ENCODE data around the gene CLCN1. TPM values are rescaled to one million over a fixed set of nuclear protein-coding genes. Genes with fewer than 3 reads are reported as not detected.

Gene CLCN1
- total RNA-seq, 1 donor from 2014 or later: not detected

- DNase-seq (ENCODE audit: low spot score in 2 of 2): no peak
- no peaks in the 10 kb centered on the region for H3K36me3 ChIP-seq
- no peaks in the 10 kb centered on the region for H3K9me3 ChIP-seq
- no peak overlapping the region for H3K4me3 ChIP-seq
- intact Hi-C loops (cut with DNase I): no loop called here
- H3K27ac ChIP-seq: no peak overlapping the region
- TF ChIP-seq CTCF (IDR thresholded peaks at IDR 0.05): no peak
- H3K27me3 ChIP-seq: no peaks in the 10 kb centered on the region
- H3K4me1 ChIP-seq: no peaks in the 10 kb centered on the region
These were observed 7.1 kb downstream of the CLCN1 start for GRCh38 chr7:143322760-143323633.

- Histone ChIP-seq H3K9me3 (no peaks in the 10 kb centered on the region), H3K27me3 (no peaks in the 10 kb centered on the region), H3K4me3 (no peak overlapping the region), H3K27ac (no peak overlapping the region), H3K36me3 (no peaks in the 10 kb centered on the region), H3K4me1 (no peaks in the 10 kb centered on the region)
- intact Hi-C loops (cut with DNase I): no loop called here
- DNase-seq (ENCODE audit: low spot score in 2 of 2): no peak
- TF ChIP-seq CTCF (IDR thresholded peaks at IDR 0.05): no peak
These were observed 7.7 kb downstream of the CLCN1 start for GRCh38 chr7:143323653-143324052.

- H3K27me3 ChIP-seq: no peaks in the 10 kb centered on the region
- no peak overlapping the region for H3K27ac ChIP-seq
- no peaks in the 10 kb centered on the region for H3K9me3 ChIP-seq
- intact Hi-C loops (cut with DNase I): no loop called here
- H3K4me3 ChIP-seq: no peak overlapping the region
- H3K36me3 ChIP-seq: no peaks in the 10 kb centered on the region
- no peak for TF ChIP-seq CTCF (IDR thresholded peaks at IDR 0.05)
- no peak for DNase-seq (ENCODE audit: low spot score in 2 of 2)
- H3K4me1 ChIP-seq: no peaks in the 10 kb centered on the region
These were observed 9.3 kb downstream of the CLCN1 start for GRCh38 chr7:143325240-143325639.

- Histone ChIP-seq H3K4me3 (no peak overlapping the region), H3K9me3 (no peaks in the 10 kb centered on the region), H3K4me1 (no peaks in the 10 kb centered on the region), H3K27me3 (no peaks in the 10 kb centered on the region), H3K36me3 (no peaks in the 10 kb centered on the region), H3K27ac (no peak overlapping the region)
- DNase-seq (ENCODE audit: low spot score in 2 of 2): no peak
- intact Hi-C loops (cut with DNase I): no loop called here
- TF ChIP-seq CTCF (IDR thresholded peaks at IDR 0.05): no peak
These were observed 12.0 kb downstream of the CLCN1 start for GRCh38 chr7:143327903-143328302.

- Histone ChIP-seq H3K4me1 (no peaks in the 10 kb centered on the region), H3K4me3 (no peak overlapping the region), H3K9me3 (no peaks in the 10 kb centered on the region), H3K27ac (no peak overlapping the region), H3K36me3 (no peaks in the 10 kb centered on the region), H3K27me3 (no peaks in the 10 kb centered on the region)
- no peak for DNase-seq (ENCODE audit: low spot score in 2 of 2)
- no peak for TF ChIP-seq CTCF (IDR thresholded peaks at IDR 0.05)
- intact Hi-C loops (cut with DNase I): no loop called here
These were observed 13.7 kb downstream of the CLCN1 start for GRCh38 chr7:143329471-143330170.
